ENCODE measurements around the gene PLEKHG5.

DNA sequence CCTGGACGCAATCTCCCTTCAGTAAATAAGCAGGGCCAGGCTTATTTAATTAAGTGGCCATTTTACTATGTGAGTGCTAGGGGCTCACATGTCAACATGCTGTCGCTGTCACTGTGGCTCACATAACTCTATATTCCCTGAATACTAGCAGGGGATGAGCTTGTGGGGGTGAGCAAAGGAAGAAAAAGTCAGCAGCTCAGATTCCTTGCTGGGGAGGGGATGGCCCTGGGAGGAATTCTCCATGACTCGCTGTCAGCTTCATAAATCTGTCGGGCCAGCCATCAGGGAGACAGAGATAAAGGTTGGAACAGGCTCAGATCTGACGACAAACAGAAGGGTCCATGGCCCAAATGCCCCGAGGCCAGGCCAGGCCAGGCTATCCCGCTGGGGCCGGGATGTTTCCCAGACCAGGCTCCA lies 26.0 kb upstream of the PLEKHG5 start:
- TF ChIP-seq, protein P1, sequence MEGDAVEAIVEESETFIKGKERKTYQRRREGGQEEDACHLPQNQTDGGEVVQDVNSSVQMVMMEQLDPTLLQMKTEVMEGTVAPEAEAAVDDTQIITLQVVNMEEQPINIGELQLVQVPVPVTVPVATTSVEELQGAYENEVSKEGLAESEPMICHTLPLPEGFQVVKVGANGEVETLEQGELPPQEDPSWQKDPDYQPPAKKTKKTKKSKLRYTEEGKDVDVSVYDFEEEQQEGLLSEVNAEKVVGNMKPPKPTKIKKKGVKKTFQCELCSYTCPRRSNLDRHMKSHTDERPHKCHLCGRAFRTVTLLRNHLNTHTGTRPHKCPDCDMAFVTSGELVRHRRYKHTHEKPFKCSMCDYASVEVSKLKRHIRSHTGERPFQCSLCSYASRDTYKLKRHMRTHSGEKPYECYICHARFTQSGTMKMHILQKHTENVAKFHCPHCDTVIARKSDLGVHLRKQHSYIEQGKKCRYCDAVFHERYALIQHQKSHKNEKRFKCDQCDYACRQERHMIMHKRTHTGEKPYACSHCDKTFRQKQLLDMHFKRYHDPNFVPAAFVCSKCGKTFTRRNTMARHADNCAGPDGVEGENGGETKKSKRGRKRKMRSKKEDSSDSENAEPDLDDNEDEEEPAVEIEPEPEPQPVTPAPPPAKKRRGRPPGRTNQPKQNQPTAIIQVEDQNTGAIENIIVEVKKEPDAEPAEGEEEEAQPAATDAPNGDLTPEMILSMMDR (IDR thresholded peaks at IDR 0.05 in 8 of 11, conservative IDR thresholded peaks at IDR 0.05 in 3 of 11) = no peak
- no peak for TF ChIP-seq POLR2A (IDR thresholded peaks at IDR 0.05)

Data from spleen (tissue), 7 donors.